ENCODE results near the gene NOS3. TPM values are rescaled to one million over a fixed set of nuclear protein-coding genes. Genes with fewer than 3 reads are reported as not detected.
A peak's percentile ranks its signal among the peaks of the same experiment; 100 is the strongest.

Gene NOS3
- total and polyA plus RNA-seq, 9 of the 15 experiments (the other 6 are each of a cell fraction or from before 2014, with no cell fraction given) = 1.1 to 121 (median 23.6) TPM

GRCh38 chr7:151010307-151011096 is 19.7 kb downstream of the NOS3 start (continued):
- peak; percentile 46; the same call in 1 of the 2 replicates for TF ChIP-seq PHF8 (IDR thresholded peaks at IDR 0.05; ENCODE audit: borderline replicate concordance, low read length)
- TF ChIP-seq ZBTB49 (CRISPR knock-in tag; IDR thresholded peaks at IDR 0.05; ENCODE audit: borderline replicate concordance) = no peak
- TF ChIP-seq KAT7 (CRISPR knock-in tag; IDR thresholded peaks at IDR 0.05; ENCODE audit: borderline replicate concordance) = peak; percentile 82; the same call in 1 of the 2 replicates
- TF ChIP-seq RFX7 (CRISPR knock-in tag; IDR thresholded peaks at IDR 0.05) = no peak
- TF ChIP-seq ATF7 (IDR thresholded peaks at IDR 0.05) = 0 out of 2 replicates have a peak, but pooled peaks have one; percentile 22
- TF ChIP-seq HOMEZ (CRISPR knock-in tag; IDR thresholded peaks at IDR 0.05) = no peak
- TF ChIP-seq ZNF184 (CRISPR knock-in tag; IDR thresholded peaks at IDR 0.05) = no peak
- TF ChIP-seq FIP1L1 (IDR thresholded peaks at IDR 0.05; ENCODE audit: low read depth, low read length, poor library complexity, severe bottlenecking) = no peak
- no peak for TF ChIP-seq ESRRB (CRISPR knock-in tag; IDR thresholded peaks at IDR 0.05; ENCODE audit: borderline replicate concordance)
- no peak; the same call in 1 of the 2 replicates for TF ChIP-seq RUNX1 (IDR thresholded peaks at IDR 0.05; ENCODE audit: low read depth)
- TF ChIP-seq AFF4 (CRISPR knock-in tag; IDR thresholded peaks at IDR 0.05) = no peak; the same call in 1 of the 2 replicates
- no peak for TF ChIP-seq ZC3H11A (IDR thresholded peaks at IDR 0.05; ENCODE audit: low read depth, low read length)
- 0 out of 2 replicates have a peak, but pooled peaks have one; percentile 30 for TF ChIP-seq ZNF134 (CRISPR knock-in tag; conservative IDR thresholded peaks at IDR 0.05)
- TF ChIP-seq ZBTB9 (CRISPR knock-in tag; IDR thresholded peaks at IDR 0.05) = peak; percentile 72; the same call in 1 of the 2 replicates
- peak; percentile 62 for TF ChIP-seq CXXC5 (CRISPR knock-in tag; IDR thresholded peaks at IDR 0.05)
- no peak for TF ChIP-seq TCF15 (CRISPR knock-in tag; IDR thresholded peaks at IDR 0.05)
- TF ChIP-seq HCFC1 (IDR thresholded peaks at IDR 0.05; ENCODE audit: low read depth, low read length) = no peak

All from K562 (cell line).